Measurements from ENCODE around the gene DSCAML1. TPM values are rescaled to one million over a fixed set of nuclear protein-coding genes. Genes with fewer than 3 reads are reported as not detected.

DSCAML1 gene
- polyA plus RNA-seq, 4 donors, result 1.7 to 2.9 (median 2.0) TPM

DNA sequence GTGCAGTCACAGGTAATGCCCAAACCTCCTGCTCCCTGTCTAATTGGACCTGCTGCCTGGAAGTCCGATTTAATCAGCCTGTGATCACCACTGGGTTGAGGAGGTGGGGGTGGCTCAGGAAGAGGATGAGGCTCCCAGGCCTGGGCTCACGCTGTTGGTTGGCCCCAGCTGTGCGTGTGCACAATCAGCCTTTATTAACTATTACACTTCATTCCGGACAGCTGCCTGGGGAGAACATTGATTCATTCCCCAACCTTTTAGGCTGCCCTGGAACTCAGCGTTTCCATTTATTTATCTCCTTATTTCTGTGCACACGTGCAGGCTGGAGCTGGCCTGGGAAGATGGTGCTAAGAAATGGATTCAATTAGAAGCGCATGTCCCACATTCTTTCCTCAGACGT is 123.4 kb downstream of the DSCAML1 start:
- DNase-seq (ENCODE audit: low read depth in 4 of 4, low spot score in 3 of 4), result no peak

DNA sequence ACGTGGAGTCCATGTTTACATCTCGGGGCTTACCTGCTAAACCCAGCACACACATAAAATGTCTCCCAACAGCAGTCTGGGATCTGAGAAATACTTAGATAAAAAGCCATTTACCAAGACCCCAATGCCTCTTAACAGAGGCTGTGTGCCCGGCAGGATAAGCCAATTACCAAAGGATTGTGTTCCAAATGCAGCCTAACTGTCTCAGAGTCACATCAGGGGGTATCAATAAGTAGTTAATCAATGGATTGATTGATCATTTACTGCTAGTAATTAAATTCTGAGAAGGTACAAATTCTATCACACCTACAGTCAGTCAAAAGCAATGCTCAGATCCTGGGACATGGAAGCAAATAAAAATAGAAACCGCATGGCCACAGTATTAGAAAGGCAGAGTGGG is 125.6 kb downstream of the DSCAML1 start:
- DNase-seq (ENCODE audit: low read depth in 4 of 4, low spot score in 3 of 4), result no peak

DNA sequence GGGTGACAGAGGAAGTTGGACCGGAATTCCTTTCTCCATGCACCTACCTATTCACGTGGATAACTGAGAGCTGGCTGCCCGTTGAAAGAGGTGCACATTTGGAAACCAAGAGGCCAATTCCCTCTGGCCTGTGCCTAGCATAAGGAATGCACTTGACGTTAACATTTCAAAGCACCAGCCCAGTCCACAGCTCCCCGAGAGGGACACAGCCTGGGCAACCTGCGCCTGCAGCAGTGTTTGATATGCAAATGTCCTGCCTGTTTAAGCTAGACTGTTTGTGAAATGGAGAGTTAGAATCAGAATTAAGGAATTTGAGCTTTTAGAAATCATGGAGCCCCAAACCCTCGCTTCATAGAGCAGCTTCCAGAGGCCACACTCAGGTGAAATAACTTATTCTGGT is 126.1 kb downstream of the DSCAML1 start:
- DNase-seq (ENCODE audit: low read depth in 4 of 4, low spot score in 3 of 4), result no peak

DNA sequence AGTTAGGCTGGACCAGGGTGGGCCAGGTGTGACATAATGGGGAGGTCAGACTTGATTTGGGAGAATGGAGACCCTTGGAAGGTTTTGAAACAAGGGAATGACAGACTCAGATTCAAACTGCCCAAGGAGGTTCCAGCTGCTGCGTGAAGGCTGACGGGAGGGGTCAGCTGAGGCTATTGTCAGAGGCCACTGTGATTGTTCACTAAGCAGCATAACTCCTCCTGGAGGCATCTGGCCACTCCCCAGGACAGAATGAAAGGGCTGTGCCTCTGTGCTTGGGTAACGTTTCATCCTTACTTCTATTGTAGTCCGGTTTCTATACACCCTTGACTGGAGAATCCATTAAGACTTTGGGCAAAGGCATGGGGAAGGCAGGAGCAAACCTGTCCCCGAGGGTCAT is 126.6 kb downstream of the DSCAML1 start:
- DNase-seq (ENCODE audit: low read depth in 4 of 4, low spot score in 3 of 4), result no peak

DNA sequence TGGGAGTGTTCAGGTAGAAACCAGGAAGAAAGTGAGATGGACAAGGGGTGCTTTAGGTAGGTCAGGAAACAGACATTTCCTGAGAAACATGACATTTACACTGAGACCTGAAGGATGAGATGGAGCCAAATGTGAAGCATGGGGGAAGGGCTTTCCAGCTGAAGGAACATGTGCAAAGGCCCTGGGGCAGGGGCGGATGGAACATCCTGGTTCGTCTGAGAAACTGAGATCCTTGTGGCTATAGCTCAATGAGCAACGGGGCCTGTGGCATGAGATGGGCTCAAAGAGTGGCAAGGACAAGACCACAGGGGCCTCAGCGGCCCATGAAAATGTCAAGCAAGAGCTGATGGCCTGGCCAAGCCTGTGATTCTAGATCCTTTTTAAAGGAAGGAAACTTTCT is 127.4 kb downstream of the DSCAML1 start:
- DNase-seq (ENCODE audit: low read depth in 4 of 4, low spot score in 3 of 4), result no peak

DNA sequence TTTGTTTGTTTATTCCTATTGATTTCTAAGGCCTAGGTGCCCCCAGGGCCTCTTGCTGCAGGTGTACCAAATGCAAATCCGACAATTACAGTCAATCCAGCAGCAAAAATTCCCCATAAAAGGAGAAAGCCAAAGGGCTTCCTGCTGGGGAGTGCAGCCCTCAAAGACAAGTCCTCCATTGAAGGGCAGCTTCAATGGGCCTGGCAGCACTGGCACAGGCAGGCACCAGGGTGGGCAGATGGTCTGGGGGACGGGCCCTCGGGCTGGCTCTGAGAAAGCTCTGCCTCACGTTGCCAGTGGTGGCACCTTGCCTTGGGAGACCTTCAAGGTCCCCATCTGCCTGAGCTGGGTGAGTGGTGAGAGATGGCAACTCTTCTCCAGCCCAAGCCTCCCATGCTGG is 128.0 kb downstream of the DSCAML1 start:
- DNase-seq (ENCODE audit: low read depth in 4 of 4, low spot score in 3 of 4), result no peak

DNA sequence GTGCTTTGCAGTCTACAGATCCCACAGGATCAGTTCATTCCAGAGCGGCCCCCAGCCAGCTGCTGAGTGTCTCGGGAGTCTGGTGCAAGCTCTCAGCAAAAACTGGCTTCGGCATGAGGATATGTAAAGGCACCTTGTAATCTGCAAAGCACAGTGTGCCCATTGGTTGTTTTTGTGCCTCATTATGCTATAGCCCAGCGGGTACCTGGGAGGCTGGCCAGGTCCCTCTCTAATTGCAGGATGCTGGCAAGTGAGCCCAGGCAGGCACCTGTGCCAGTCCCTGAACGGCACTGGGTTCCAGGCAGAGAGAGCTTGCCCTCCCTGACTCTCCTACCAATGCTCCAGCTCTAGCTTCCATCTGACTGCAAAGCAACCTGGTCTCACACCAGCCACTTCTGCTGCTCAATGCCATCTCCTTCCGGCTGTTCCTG is 128.7 kb downstream of the DSCAML1 start:
- DNase-seq (ENCODE audit: low read depth in 4 of 4, low spot score in 3 of 4), result no peak

DNA sequence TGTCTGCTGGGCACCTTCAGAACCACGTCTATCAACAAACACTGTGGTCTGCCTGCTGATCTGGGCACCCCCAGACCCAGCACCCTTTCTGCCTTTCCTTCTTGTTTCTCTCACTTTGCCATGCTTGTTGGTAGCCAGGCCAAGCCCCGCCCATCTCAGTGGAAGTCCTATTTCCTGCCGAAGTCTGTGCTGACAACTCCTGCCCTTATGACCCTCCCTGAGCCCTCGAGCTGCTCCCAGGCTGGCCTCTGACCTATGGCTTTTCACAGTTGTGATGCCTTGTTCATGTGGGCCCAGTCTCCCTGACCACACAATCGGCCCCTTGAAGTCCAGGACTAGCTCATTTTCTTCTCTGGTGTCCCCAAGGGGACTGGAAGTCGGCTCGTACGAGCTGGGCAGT is 132.1 kb downstream of the DSCAML1 start:
- no peak for DNase-seq (ENCODE audit: low read depth in 4 of 4, low spot score in 3 of 4)

DNA sequence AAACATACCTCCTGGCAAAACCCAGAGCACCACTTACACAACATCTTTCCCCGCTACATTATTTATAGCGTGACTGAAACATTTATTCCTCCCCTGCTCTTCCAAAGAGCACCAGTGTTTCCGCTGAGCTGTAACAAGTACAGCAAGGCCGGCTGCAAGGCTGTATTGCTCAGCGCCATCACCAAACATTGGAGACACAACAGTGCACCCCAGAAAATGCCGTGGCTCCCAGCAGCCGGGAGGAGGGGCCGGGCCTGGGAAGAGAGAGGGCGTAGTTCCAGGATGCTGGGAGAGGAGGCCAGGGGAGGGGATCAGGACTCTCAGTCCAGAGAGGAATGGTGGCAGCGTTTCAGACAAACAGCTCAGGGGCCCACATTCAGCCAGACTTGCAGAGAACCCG is 133.2 kb downstream of the DSCAML1 start:
- no peak for DNase-seq (ENCODE audit: low read depth in 4 of 4, low spot score in 3 of 4)

DNA sequence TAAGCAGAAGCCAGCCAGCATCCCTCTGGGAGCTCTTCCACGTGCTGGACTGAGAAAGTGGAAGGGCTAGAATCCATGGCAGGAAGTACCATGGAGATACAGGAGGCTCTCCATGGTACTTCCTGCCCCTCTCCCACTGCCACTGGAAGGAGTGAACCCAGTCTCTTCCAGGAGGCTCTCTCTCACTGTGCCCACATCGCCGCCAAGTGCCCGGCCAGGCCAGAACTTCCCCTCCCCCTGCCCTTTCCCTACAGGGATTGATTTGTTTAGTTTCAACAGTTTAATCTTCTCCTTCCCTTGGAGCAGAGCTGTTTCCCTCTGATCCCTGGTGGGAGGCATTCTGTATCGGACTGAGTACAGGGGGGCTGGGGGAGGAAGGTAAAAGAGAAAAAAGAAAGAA is 133.6 kb downstream of the DSCAML1 start:
- DNase-seq (ENCODE audit: low read depth in 4 of 4, low spot score in 3 of 4), result no peak

DNA sequence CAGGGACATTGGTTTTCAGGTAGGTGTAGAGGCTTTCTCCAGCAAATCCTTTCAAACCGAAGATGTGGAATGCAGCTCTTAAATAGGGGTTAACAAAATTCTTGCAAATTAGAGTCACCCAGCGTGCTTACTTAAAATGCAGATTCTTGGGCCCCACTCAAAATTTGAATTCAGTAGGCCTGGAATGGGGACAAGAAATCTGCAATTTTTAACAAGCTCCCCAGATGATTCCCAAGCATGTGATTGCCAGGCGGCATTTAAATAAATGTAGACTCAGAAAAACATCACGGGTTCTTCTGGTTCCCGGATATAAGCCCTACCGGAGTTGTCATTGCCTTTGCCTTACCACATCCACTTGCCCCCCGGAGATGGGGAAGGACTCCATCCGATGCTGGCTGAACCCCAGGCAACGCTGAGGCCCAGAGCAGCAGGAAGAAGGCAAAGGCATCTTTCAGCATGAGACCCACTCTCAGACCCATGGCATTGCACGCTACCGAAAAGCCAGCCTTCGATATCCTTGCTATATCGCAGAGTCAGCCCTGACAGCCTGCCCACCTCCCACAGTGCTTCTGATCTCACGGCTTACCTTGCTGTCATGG is 134.2 kb downstream of the DSCAML1 start:
- no peak for DNase-seq (ENCODE audit: low read depth in 4 of 4, low spot score in 3 of 4)

DNA sequence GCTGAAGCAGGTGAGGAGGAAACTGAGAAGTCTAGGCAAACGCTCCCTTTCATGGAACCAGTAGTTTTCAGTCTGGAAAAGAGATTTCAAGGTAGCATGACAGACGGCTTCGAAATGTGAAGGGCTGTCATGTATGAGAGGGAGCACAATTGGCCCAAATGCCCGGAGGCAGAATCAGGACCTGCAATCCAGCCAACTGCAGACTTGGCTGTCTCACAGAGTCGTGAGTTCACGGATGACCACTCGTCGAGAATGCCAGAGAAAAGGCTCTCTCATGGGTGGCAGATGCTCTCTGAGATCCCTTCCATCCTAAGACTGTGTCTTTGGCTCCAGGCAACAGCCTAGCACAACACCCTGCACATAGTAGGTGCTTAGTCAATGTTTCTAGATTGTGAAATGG is 134.8 kb downstream of the DSCAML1 start:
- no peak for DNase-seq (ENCODE audit: low read depth in 4 of 4, low spot score in 3 of 4)

DNA sequence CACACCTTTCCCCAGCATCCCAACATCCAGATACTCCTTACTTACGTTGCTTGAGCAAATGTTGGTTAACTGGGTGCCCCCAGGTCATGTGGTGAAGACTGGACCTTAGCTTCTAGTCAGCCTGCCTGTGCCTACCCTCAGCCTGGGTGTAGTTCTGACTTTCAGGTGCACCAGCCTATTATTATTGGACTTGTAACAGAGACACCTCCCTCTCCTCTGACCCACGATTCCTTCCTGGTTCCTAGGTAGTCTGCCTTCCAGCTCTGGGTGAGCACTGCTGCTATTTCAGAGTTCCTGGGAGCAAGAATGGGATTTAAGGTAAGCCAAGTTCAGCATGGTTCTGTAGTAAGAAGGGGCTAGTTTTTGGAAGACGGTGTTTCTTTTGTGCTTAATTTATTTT is 138.2 kb downstream of the DSCAML1 start:
- DNase-seq (ENCODE audit: low read depth in 4 of 4, low spot score in 3 of 4), result no peak

DNA sequence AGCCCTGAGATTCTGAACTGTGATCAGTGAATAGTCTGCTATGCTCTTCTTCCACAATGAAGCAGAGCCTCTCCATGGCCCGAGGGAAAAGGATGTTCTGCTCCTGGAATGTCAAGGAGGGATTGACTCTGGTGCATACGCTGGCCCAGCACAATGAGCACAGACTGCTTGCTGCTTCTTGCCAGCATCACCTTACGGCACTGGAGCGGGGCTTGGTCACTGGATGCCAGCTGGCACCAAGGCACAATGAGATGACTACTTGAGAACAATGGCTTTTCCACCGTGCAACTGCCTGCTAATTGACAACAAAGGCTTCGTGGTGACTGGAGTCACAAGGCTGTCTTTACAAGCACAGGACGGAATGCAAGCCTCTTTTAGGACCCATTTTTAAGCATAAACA is 139.2 kb downstream of the DSCAML1 start:
- no peak for DNase-seq (ENCODE audit: low read depth in 4 of 4, low spot score in 3 of 4)

DNA sequence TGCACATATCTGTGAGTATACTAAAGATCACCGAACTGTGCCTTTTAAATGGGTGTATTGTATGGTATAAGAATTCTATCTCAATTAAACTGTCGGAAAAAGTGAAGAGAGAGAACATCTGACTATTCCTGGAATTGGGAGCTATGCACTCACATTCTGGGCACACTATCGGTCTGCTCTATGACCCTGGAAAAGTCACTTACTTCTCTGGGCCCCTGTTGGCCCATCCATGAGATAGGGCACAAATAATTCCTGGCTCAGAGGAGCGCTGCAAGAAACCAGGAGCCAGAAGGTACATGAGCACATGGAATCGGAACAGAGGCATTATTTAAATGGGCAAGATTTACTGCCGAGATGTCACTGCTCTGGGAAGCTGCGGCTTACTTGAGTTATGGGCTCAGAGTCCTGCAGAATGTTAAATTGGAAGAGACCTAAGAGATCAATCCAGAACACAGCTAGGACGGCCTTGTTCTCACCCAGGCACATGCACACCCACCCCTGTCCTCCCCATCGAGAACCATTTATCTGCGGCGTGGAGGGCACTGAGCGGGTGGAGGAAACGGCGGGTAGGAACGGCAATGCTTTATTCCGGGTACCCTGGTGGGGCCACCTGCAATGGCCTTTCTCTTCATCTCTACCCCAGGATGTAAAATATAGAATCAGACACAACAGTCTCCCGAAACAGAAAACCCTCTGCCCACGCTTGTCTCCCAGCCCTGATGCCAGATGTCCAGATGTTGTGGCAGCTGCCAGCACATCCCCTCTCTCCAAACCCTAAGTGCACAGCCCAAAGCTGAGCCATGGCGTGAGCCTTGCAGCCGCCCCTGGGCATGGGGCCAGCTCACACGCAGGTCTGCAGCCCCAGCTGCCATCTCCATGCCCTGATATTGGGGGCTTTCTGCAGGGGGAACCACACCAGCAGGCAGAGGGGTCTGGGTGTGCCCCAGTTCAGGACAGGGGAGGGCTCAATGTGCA is 142.4 kb downstream of the DSCAML1 start:
- no peak for DNase-seq (ENCODE audit: low read depth in 4 of 4, low spot score in 3 of 4)

DNA sequence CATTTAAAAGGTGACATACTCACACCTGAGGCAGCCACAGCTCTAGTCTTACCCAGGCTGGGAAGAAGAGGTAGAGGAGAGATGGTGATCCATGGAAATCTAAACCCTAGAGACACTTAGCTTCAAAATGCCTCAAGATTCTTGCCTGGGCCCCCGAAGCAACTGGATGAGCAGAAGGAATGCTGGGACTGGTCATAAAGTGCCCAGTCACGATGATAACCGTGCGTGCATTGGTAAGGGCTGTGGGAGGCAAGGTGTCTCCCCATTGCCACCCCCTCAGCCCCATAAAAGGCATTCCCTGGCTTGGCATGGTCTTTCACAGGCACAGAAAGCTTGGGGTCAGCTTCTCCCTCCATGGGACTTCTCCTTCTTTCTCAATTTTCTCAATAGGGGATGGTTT is 144.5 kb downstream of the DSCAML1 start:
- DNase-seq (ENCODE audit: low read depth in 4 of 4, low spot score in 3 of 4), result no peak

DNA sequence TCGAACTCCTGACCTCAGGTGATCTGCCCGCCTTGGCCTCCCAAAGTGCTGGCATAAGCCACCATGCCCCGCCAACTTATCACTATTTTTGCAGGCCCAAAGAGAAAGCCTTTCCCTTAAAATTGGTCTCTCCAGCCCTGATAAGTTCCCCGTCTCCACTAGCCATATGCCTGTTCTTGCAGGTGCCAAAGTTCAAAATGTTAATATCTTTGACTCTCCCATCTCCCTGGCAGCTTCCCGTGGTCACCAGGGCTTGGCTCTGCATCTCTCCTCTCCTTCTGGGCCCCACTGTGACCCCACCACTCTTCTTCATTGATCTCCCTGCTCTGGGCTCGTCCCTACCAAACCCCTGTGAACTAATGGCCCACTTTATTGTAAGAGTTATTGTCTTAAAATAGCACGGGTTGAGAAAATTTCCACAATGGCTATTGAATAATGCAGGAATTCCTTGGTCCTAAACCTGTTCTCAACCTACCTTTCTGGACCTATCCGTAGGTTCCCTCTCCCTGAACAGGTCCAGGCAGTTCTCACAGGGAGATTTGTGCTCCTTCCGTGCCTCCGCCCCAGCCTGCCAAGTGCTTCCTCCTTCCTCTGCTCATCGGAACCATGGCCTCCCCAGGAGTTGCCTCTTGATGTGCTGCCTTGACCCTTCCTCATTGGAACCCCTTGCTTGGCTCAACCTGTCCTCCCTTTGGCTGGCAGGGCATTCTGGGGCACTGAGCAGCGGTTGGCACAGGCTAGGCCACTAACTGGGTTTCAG is 147.5 kb downstream of the DSCAML1 start:
- no peak for DNase-seq (ENCODE audit: low read depth in 4 of 4, low spot score in 3 of 4)

DNA sequence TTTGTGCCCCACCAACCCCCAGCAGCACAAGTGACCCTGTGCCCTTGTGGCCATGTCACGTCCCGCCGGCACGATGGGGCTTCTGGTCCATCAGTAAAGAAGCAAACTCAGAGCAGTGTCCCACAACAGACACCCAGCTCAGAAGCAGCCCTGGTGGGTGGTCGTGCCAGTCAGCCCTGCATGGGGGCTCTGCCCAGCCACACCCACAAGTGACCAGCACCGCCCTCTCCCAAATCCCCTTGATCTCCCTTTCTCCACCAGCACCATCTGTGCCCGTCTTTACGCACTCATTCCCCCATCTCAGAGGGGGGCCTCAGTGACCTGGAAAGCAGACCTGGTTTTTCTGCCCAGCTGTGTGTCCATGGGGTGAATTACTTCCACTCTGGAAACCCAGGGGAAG is 149.1 kb downstream of the DSCAML1 start:
- DNase-seq (ENCODE audit: low read depth in 4 of 4, low spot score in 3 of 4), result no peak

DNA sequence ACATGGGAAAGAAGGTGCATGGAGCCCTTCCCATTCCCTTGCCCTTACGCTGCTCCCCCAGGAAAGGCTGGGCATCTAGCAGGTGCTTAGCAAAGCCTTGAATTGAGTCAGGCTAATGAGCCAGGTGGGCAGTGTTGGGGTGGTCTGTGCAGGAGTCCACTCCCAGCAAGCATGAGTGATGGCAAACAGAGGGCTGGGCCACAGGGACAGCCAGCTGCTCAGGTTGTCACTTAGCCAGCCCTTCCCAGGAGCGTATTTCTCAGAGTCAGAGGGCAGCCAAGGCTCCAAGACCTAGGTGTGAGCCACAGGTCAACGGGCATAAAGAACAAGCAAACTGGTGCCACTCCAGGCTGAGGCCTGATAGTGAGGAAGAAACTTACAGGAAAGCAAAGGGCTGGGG is 149.8 kb downstream of the DSCAML1 start:
- no peak for DNase-seq (ENCODE audit: low read depth in 4 of 4, low spot score in 3 of 4)

DNA sequence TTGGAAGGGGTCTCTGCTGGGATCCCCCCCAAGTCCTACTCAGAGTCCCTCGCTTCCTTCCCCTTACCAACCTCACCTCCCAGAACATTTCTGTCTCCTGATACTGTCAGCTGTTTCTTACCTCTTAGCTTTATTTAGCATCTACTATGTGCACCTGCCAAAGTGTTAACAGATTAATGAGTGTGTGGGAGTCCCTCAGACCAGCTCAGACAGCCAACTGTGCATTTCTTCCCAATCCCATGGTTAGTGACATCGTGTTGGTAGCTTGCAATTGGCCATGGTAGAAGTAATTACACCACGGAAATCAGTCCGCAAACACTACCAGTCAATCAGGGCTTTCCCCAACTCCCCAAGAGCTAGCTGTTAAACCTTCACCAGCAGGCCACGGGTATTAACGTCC is 150.6 kb downstream of the DSCAML1 start:
- no peak for DNase-seq (ENCODE audit: low read depth in 4 of 4, low spot score in 3 of 4)

DNA sequence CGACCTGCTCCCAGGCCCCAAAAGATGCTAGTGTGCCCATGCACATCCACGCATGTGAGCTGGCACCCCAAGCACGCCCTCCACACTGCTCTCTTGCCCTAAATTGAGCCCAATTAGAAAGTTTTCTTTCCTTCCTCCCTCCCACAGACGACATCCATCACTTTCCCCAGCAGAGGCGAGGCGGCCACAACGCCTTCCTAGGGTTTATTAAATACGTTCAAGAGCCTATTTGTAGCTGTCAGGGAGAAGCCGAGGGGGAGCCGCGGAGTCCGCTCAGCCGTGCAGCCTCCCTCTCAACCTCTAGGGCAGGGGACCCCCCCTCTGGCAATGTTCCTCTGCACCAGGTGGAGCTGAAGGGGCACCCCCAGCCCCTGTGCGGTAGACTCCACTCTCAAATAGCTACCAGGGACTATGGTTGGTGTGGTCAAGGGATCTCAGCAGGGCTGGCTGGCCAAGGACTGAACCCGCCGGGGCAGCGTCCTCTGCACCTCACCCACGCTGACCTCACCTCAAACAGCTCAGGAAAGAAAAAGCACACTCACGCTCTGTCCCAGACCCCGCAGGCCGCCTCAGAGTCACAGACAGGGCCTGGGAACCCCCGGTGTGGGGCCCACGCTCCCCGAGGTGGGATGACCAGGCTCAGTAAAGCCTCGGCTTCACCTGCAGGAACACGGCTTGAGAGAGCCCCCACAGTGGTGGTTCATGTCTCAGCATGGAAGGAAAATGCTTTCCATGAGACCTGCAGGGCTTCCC is 152.4 kb downstream of the DSCAML1 start:
- no peak for DNase-seq (ENCODE audit: low read depth in 4 of 4, low spot score in 3 of 4)

Measured in right renal pelvis (tissue), 4 donors.